ENCODE data around the gene MYO1E. TPM values are rescaled to one million over a fixed set of nuclear protein-coding genes. Genes with fewer than 3 reads are reported as not detected.

The MYO1E gene
- total RNA-seq, 6 experiments from 2014 or later: 45.2 to 139 (median 68.9) TPM

DNA sequence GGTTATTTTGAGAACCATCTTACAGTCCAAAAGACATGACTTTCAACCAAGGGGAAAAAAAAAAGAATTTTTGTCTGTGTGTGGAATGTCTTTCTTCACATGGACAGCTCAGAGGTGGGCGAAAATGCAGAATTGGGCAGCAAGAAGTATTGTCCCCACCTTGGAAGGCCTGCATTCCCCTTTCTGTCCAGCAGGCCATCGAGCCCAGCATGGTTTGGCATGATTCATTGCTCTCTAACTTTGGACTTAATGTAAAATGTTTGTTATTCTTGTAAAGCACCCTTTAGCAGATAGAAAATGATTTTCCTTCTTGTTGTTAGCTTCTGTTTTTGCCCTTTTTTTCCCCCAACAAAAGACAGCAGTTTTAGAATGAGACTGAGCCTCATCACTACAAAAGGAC lies 12.4 kb downstream of the MYO1E start:
- H3K4me3 ChIP-seq: no peak overlapping the region
- H3K9me3 ChIP-seq: no peaks in the 10 kb centered on the region
- no peak overlapping the region for H3K27ac ChIP-seq
- 75% methylated on average over 2 of the region's 2 CpGs for WGBS (ENCODE audit: insufficient coverage, low coverage, low lambda C conversion rate, missing lambda C conversion rate)
- DNase-seq: no peak
- H3K4me1 ChIP-seq: peaks cover 0 to 5% (median 0%) of the 10 kb centered on the region in 4 donors
- no peaks in the 10 kb centered on the region for H3K36me3 ChIP-seq
- TF ChIP-seq, protein P1, sequence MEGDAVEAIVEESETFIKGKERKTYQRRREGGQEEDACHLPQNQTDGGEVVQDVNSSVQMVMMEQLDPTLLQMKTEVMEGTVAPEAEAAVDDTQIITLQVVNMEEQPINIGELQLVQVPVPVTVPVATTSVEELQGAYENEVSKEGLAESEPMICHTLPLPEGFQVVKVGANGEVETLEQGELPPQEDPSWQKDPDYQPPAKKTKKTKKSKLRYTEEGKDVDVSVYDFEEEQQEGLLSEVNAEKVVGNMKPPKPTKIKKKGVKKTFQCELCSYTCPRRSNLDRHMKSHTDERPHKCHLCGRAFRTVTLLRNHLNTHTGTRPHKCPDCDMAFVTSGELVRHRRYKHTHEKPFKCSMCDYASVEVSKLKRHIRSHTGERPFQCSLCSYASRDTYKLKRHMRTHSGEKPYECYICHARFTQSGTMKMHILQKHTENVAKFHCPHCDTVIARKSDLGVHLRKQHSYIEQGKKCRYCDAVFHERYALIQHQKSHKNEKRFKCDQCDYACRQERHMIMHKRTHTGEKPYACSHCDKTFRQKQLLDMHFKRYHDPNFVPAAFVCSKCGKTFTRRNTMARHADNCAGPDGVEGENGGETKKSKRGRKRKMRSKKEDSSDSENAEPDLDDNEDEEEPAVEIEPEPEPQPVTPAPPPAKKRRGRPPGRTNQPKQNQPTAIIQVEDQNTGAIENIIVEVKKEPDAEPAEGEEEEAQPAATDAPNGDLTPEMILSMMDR (IDR thresholded peaks at IDR 0.05): no peak
- TF ChIP-seq POLR2A (IDR thresholded peaks at IDR 0.05): no peak
- no peak for ATAC-seq
- intact Hi-C loops (cut with DNase I): no loop called here
- no peaks in the 10 kb centered on the region for H3K27me3 ChIP-seq

DNA sequence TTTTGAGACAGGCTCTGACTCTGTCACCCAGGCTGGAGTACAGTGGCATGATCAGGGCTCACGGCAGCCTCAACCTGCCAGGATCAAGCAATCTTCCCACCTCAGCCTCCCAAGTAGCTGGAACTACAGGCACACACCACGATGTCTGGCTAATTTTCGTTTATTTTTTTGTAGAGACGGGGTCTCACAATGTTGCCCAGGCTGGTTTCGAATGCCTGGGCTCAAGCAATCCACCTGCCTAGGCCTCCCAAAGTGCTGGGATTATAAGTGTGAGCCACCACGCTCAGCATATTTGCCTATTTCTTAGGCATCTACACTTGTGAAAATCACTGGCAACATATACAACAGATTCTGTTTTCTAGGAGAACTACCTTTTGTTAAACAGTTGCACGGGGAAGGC lies 16.9 kb downstream of the MYO1E start:
- Histone ChIP-seq H3K36me3 (no peaks in the 10 kb centered on the region), H3K9me3 (no peaks in the 10 kb centered on the region), H3K27ac (no peak overlapping the region), H3K4me1 (no peaks in the 10 kb centered on the region), H3K27me3 (no peaks in the 10 kb centered on the region), H3K4me3 (no peak overlapping the region)
- WGBS (ENCODE audit: insufficient coverage, low coverage, low lambda C conversion rate, missing lambda C conversion rate): 98% methylated on average over 5 of the region's 7 CpGs
- ATAC-seq (no peak), DNase-seq (no peak)
- TF ChIP-seq POLR2A (IDR thresholded peaks at IDR 0.05): no peak
- TF ChIP-seq, protein P1 (IDR thresholded peaks at IDR 0.05): no peak
- intact Hi-C loops (cut with DNase I): no loop called here

DNA sequence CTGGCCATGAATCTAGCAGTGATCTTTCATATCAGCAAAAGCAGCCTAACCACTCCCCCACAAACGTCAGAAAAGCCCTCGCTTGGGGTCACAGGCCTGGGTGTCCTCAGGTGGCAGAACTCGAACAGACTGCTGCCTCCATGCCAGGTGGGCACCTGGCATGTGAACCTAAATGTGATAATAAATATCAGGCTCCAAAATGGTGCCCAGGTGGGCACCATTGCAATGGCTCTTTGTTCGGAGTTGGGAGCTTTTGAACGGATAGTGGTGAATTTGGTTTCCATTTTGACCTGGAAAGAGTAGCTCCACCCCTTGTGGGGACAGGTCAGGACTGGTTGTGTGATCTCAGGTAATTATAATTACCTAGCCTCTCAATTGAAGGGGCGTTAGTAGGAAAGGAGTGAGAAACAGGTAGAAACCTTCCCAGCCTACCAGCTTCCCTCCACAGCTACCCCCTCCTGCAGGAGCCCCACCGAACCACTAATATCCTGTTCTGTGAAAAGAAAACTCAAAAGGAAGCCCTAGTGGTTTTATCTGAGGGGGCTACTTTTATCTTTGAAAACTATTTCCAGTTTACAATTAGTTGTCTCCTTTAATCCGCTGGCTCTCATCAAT lies 18.1 kb downstream of the MYO1E start:
- Histone ChIP-seq H3K27me3 (no peaks in the 10 kb centered on the region), H3K36me3 (no peaks in the 10 kb centered on the region), H3K27ac (no peak overlapping the region), H3K4me1 (peaks cover 0 to 4% (median 0%) of the 10 kb centered on the region in 4 donors), H3K4me3 (no peak overlapping the region), H3K9me3 (no peaks in the 10 kb centered on the region)
- TF ChIP-seq POLR2A (IDR thresholded peaks at IDR 0.05): no peak
- TF ChIP-seq, protein P1 (IDR thresholded peaks at IDR 0.05): no peak
- ATAC-seq (no peak), DNase-seq (no peak)
- intact Hi-C loops (cut with DNase I): no loop called here
- 67% methylated on average over 8 of the region's 8 CpGs for WGBS (ENCODE audit: insufficient coverage, low coverage, low lambda C conversion rate, missing lambda C conversion rate)

DNA sequence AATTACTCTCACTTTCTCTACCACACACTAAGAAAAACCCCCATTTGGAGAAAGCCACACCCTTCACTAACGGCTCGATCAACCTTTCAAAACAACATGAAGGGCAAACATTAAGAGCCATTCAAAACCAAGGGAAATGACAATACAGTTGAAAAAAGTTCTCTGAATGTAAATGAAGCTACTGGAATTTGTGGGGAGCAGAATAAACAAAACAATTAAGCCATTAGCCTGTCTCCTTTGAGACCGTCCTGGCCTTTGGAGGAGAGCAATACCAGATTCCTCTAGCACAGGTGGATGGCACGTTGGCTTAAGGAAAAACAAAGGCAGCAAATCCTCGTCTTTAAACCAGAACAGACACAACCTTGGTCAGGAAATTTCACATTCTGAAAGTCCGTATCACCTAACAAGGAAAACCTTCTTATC lies 18.7 kb downstream of the MYO1E start:
- TF ChIP-seq, protein P1 (IDR thresholded peaks at IDR 0.05): no peak
- TF ChIP-seq POLR2A (IDR thresholded peaks at IDR 0.05): no peak
- Histone ChIP-seq H3K27ac (no peak overlapping the region), H3K4me1 (peaks cover 0 to 4% (median 0%) of the 10 kb centered on the region in 4 donors), H3K4me3 (no peak overlapping the region), H3K27me3 (no peaks in the 10 kb centered on the region), H3K9me3 (no peaks in the 10 kb centered on the region), H3K36me3 (no peaks in the 10 kb centered on the region)
- intact Hi-C loops (cut with DNase I): no loop called here
- ATAC-seq: no peak
- no peak for DNase-seq
- 66% methylated on average over 5 of the region's 6 CpGs for WGBS (ENCODE audit: insufficient coverage, low coverage, low lambda C conversion rate, missing lambda C conversion rate)
